HG02852 (cell line): ENCODE data around the gene TBC1D17.

Source experiments
- ATAC-seq: cut with Tn5 transposase; IDR thresholded peaks from one replicate; pipeline ENCODE4 v1.9.1; 2021; ENCODE audit warnings: mild to moderate bottlenecking, moderate library complexity; ENCODE audit not compliant: unreplicated experiment

TBC1D17 gene

DNA sequence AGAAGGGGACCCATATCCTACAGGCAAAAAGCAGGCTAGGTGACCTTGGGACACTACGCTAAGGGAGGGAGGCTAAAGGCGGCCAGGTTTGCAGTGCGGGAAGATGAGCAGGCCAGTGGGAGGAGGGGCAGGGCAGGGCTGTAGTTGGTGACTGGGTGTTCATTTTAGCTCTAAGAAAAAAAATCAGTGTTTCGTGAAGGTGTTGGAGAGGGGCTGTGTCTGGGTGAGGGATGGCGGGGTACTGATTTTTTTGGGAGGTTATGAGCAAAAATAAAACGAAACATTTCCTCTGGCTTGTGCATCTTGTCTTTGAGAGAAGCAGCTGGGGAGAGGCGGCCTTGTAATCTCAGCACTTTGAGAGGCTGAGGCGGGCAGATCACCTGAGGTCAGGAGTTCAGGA is 56.1 kb downstream of the TBC1D17 start:
- no peak for ATAC-seq

DNA sequence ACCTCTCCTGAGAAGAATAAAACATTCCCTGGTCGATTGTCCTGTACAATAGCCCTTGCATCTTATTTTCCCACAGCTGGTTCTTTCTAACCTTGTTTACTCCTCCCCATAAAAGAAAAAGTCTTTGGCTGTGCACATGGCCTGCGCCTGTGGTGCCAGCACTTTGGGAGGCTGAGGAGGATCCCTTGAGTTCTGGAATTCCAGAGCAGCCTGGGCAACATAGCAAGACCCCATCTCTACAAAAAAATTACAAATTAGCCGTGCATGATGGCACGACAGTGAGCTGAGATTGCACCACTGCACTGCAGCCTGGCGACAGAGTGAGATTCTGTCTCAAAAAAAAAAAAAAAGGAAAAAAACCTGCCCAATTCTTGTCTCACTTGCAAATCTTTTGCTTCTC is 59.0 kb downstream of the TBC1D17 start:
- no peak for ATAC-seq

DNA sequence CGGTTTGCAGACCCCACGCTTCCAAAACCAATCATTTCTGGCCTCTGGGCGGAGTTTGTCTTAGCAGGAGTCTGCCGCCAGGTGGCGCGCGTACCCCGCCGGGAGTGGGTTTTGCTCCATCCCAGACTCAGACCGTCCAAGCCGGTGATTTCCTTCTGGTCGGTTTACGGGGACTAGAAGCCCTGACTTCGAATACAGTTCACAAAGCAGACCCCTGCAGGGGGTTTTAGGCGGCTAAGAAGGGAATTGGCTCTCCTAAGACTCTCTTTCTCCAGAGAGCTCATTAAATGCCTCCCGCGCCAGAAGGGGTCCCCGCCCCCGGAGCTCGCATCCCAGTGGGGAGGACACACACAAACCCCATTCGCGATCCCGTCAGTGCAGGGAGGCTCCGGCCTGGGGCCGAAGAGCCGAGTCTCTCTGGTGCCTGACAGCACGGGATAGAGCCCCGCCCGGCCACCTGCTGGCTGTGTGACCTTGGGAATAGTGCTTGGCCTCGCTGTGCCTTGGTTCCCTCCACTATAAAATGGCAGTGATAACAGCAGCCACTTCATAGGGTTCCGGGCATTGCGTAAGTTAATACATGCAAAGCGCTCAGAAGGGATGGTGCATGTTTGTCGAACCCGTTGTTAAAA is 60.4 kb downstream of the TBC1D17 start:
- no peak for ATAC-seq
